RWPE2 (cell line): ENCODE results near the gene UBB.
"Not testable (repeated sequence)": the region's sequence is repeated elsewhere in the genome, so short reads cannot be mapped to it uniquely, and the experiment has no call there.

ENCODE experiments used
- ATAC-seq: fragments of 200-7000 bp; cut with Tn5 transposase; 3 replicates; pipeline ENCODE4 v1.9.1; 2021; ENCODE audit warnings: low read depth
- DNase-seq: peaks from one replicate; pipeline ENCODE4 v3.0.0-alpha.2; 2020; ENCODE audit warnings: low spot score
- H3K27ac ChIP-seq: fragments of 450-650 bp; 2 replicates; pipeline ENCODE4 v1.5.1; 2017; ENCODE audit warnings: mild to moderate bottlenecking; ENCODE audit not compliant: poor library complexity, severe bottlenecking
- H3K27me3 ChIP-seq: fragments of 250-450 bp; sonication (Bioruptor Pico); 2 replicates; pipeline ENCODE4 v1.5.1; 2021; ENCODE audit warnings: mild to moderate bottlenecking, moderate library complexity; ENCODE audit not compliant: insufficient read depth, poor library complexity, severe bottlenecking
- H3K36me3 ChIP-seq: fragments of 250-450 bp; sonication (Bioruptor Pico); 2 replicates; pipeline ENCODE4 v1.5.1; 2020; ENCODE audit warnings: low read depth, mild to moderate bottlenecking, moderate library complexity
- H3K4me1 ChIP-seq: fragments of 250-450 bp; sonication (Bioruptor Pico); 2 replicates; pipeline ENCODE4 v1.5.1; 2021; ENCODE audit warnings: mild to moderate bottlenecking, moderate library complexity; ENCODE audit not compliant: insufficient read depth, poor library complexity, severe bottlenecking
- H3K4me3 ChIP-seq: fragments of 250-450 bp; sonication (Bioruptor Pico); 2 replicates; pipeline ENCODE4 v1.5.1; 2021; ENCODE audit warnings: mild to moderate bottlenecking, moderate library complexity; ENCODE audit not compliant: severe bottlenecking
- H3K9me3 ChIP-seq: fragments of 250-450 bp; sonication (Bioruptor Pico); 2 replicates; pipeline ENCODE4 v1.5.1; 2021; ENCODE audit warnings: mild to moderate bottlenecking, moderate library complexity; ENCODE audit not compliant: severe bottlenecking
- CTCF ChIP-seq: fragments of 450-650 bp; IDR thresholded peaks from one replicate; pipeline ENCODE4 v1.5.1; 2017; ENCODE audit warnings: mild to moderate bottlenecking, moderate library complexity; ENCODE audit not compliant: poor library complexity, severe bottlenecking

Gene UBB

GRCh38 chr17:16391451-16391850 lies 10.6 kb downstream of the UBB start:
- Histone ChIP-seq H3K27ac (no peak overlapping the region), H3K36me3 (no peaks in the 10 kb centered on the region), H3K4me1 (no peaks in the 10 kb centered on the region), H3K4me3 (no peak overlapping the region), H3K9me3 (no peaks in the 10 kb centered on the region), H3K27me3 (no peaks in the 10 kb centered on the region)
- ATAC-seq (no peak), DNase-seq (no peak)
- TF ChIP-seq CTCF, result no peak

GRCh38 chr17:16392491-16392890 lies 11.6 kb downstream of the UBB start:
- not testable (repeated sequence) for H3K4me1 ChIP-seq, H3K27ac ChIP-seq, DNase-seq, H3K27me3 ChIP-seq, ATAC-seq, H3K4me3 ChIP-seq, H3K9me3 ChIP-seq, H3K36me3 ChIP-seq

GRCh38 chr17:16395887-16396286 lies 15.0 kb downstream of the UBB start:
- H3K27ac ChIP-seq, H3K4me1 ChIP-seq, H3K27me3 ChIP-seq, H3K9me3 ChIP-seq, H3K4me3 ChIP-seq, H3K36me3 ChIP-seq, DNase-seq, ATAC-seq: not testable (repeated sequence)

GRCh38 chr17:16396693-16397092 lies 15.8 kb downstream of the UBB start:
- H3K4me1 ChIP-seq, H3K27ac ChIP-seq, H3K4me3 ChIP-seq, H3K36me3 ChIP-seq, DNase-seq, H3K9me3 ChIP-seq, H3K27me3 ChIP-seq, ATAC-seq: not testable (repeated sequence)

- no peak for TF ChIP-seq CTCF
- H3K9me3 ChIP-seq, result no peaks in the 10 kb centered on the region
- no peaks in the 10 kb centered on the region for H3K27me3 ChIP-seq
- H3K36me3 ChIP-seq, result no peaks in the 10 kb centered on the region
- no peak overlapping the region for H3K4me3 ChIP-seq
- peak; percentile 97 for ATAC-seq
- H3K4me1 ChIP-seq, result peaks cover 8% of the 10 kb centered on the region
- no peak for DNase-seq
- H3K27ac ChIP-seq, result no peak overlapping the region
Measured at GRCh38 chr17:16398270-16399267, 17.7 kb downstream of the UBB start.

- not testable (repeated sequence) for H3K4me1 ChIP-seq, H3K36me3 ChIP-seq, H3K4me3 ChIP-seq, H3K27ac ChIP-seq, ATAC-seq, H3K27me3 ChIP-seq, DNase-seq, H3K9me3 ChIP-seq
Measured at GRCh38 chr17:16403847-16404246, 23.0 kb downstream of the UBB start.
